ENCODE measurements around the gene RABAC1. TPM values are rescaled to one million over a fixed set of nuclear protein-coding genes. Genes with fewer than 3 reads are reported as not detected.

RABAC1 gene
- total and polyA plus RNA-seq, 9 donors = 59.0 to 110 (median 88.6) TPM

DNA sequence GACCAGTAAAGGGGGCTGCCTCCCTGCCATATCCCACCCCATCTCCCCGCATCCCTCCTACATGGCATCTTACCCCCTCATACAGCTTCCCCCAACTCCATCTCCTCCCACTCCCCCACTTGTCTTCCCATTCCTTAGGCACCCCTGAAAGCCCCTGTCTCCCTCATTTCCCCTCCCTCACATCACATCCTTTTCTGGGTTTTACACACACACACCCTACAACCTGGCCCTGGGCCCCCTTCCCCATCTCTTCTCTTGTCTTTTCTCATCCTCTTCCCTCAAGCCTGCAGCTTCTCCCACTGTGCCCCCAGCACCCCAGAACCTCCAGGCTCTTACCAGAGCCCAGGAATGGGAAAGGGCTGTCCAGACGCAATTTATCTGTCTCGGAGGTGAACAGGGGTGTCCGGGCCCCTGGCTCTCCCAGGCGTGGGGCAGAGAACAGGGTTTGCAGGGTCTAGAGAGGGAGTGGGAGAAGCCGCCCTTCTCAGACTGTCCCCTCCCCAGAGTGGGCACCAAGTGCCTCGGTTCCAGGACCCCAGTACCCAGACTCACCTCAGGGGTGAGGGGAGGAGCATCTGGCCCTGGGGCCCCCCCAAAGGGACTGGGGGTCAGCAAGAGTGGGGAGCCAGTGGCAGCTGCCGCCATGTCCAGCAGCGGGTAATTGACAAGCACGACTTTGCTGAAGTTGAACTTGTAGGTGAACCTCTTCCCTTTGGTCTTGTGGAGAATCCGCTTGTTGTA, 50.2 kb downstream of the RABAC1 start:
- Histone ChIP-seq H3K4me1 (ENCODE audit: control insufficient read depth, insufficient read depth, low read length) (no peaks in the 10 kb centered on the region), H3K27me3 (ENCODE audit: control insufficient read depth, insufficient read depth, low read length) (peaks cover 48% of the 10 kb centered on the region), H3K4me3 (ENCODE audit: low read length) (no peak overlapping the region), H3K27ac (ENCODE audit: low read length) (no peak overlapping the region), H3K36me3 (ENCODE audit: control insufficient read depth, insufficient read depth, low read length) (peaks cover 36% of the 10 kb centered on the region), H3K9me3 (replicated peaks; ENCODE audit: control insufficient read depth, low read depth, low read length) (no peaks in the 10 kb centered on the region)
- 76% methylated on average over 8 of the region's 11 CpGs for WGBS (ENCODE audit: insufficient coverage)
- no peak for DNase-seq

- Histone ChIP-seq H3K4me3 (ENCODE audit: low read length) (no peak overlapping the region), H3K9me3 (replicated peaks; ENCODE audit: control insufficient read depth, low read depth, low read length) (no peaks in the 10 kb centered on the region), H3K4me1 (ENCODE audit: control insufficient read depth, insufficient read depth, low read length) (no peaks in the 10 kb centered on the region), H3K36me3 (ENCODE audit: control insufficient read depth, insufficient read depth, low read length) (peaks cover 44% of the 10 kb centered on the region), H3K27me3 (ENCODE audit: control insufficient read depth, insufficient read depth, low read length) (peaks cover 40% of the 10 kb centered on the region), H3K27ac (ENCODE audit: low read length) (no peak overlapping the region)
- no peak for DNase-seq
- 79% methylated on average over 24 of the region's 25 CpGs for WGBS (ENCODE audit: insufficient coverage)
These were observed 51.0 kb downstream of the RABAC1 start for GRCh38 chr19:41907994-41908615.

- peaks cover 54% of the 10 kb centered on the region for H3K36me3 ChIP-seq (ENCODE audit: control insufficient read depth, insufficient read depth, low read length)
- H3K4me1 ChIP-seq (ENCODE audit: control insufficient read depth, insufficient read depth, low read length) = no peaks in the 10 kb centered on the region
- no peak for DNase-seq
- peaks cover 31% of the 10 kb centered on the region for H3K27me3 ChIP-seq (ENCODE audit: control insufficient read depth, insufficient read depth, low read length)
- H3K4me3 ChIP-seq (ENCODE audit: low read length) = no peak overlapping the region
- no peaks in the 10 kb centered on the region for H3K9me3 ChIP-seq (replicated peaks; ENCODE audit: control insufficient read depth, low read depth, low read length)
- 29% methylated on average over 4 of the region's 21 CpGs for WGBS (ENCODE audit: insufficient coverage)
- no peak overlapping the region for H3K27ac ChIP-seq (ENCODE audit: low read length)
These were observed 52.0 kb downstream of the RABAC1 start for GRCh38 chr19:41906916-41907680.

Other genes with a start within 250 kb of the RABAC1 start
- gene CEACAM6, start 203.8 kb downstream of the RABAC1 start, total RNA-seq = 0.04 TPM
- gene CEACAM6, start 203.8 kb downstream of the RABAC1 start, polyA plus RNA-seq (ENCODE audit: insufficient read depth in 1 of 8, insufficient read length in 8 of 8, low replicate concordance in 1 of 8) = under 1 TPM; 0.20 to 0.70 (median 0.39) TPM
- 0.09 TPM for gene CEACAM3, start 162.7 kb downstream of the RABAC1 start, total RNA-seq
- under 1 TPM in 4 of 8 donors, not detected in 4; 0.12 to 0.34 (median 0.24) TPM for gene CEACAM3, start 162.7 kb downstream of the RABAC1 start, polyA plus RNA-seq (ENCODE audit: insufficient read depth in 1 of 8, insufficient read length in 8 of 8, low replicate concordance in 1 of 8)
- not detected for gene LYPD4, start 114.6 kb downstream of the RABAC1 start, total RNA-seq
- gene LYPD4, start 114.6 kb downstream of the RABAC1 start, polyA plus RNA-seq (ENCODE audit: insufficient read depth in 1 of 8, insufficient read length in 8 of 8, low replicate concordance in 1 of 8) = not detected
- gene DMRTC2, start 114.3 kb downstream of the RABAC1 start, total RNA-seq = not detected
- not detected for gene DMRTC2, start 114.3 kb downstream of the RABAC1 start, polyA plus RNA-seq (ENCODE audit: insufficient read depth in 1 of 8, insufficient read length in 8 of 8, low replicate concordance in 1 of 8)
- gene RPS19, start 99.1 kb downstream of the RABAC1 start, total RNA-seq = 4,411 TPM
- 1,000 to 10,000 TPM; 2,442 to 2,898 (median 2,547) TPM for gene RPS19, start 99.1 kb downstream of the RABAC1 start, polyA plus RNA-seq (ENCODE audit: insufficient read depth in 1 of 8, insufficient read length in 8 of 8, low replicate concordance in 1 of 8)
- 0.49 TPM for gene CD79A, start 82.0 kb downstream of the RABAC1 start, total RNA-seq
- gene CD79A, start 82.0 kb downstream of the RABAC1 start, polyA plus RNA-seq (ENCODE audit: insufficient read depth in 1 of 8, insufficient read length in 8 of 8, low replicate concordance in 1 of 8) = 1 to 10 TPM in 4 of 8 donors, under 1 TPM in 4; 0.75 to 1.8 (median 0.99) TPM
- 17.2 TPM for gene ARHGEF1, start 76.1 kb downstream of the RABAC1 start, total RNA-seq
- gene ARHGEF1, start 76.1 kb downstream of the RABAC1 start, polyA plus RNA-seq (ENCODE audit: insufficient read depth in 1 of 8, insufficient read length in 8 of 8, low replicate concordance in 1 of 8) = 10 to 100 TPM; 35.0 to 54.5 (median 48.0) TPM
- gene ERFL, start 30.9 kb downstream of the RABAC1 start, total RNA-seq = 0.04 TPM
- gene ERFL, start 30.9 kb downstream of the RABAC1 start, polyA plus RNA-seq (ENCODE audit: insufficient read depth in 1 of 8, insufficient read length in 8 of 8, low replicate concordance in 1 of 8) = under 1 TPM; 0.07 to 0.31 (median 0.12) TPM
- 0.18 TPM for gene ATP1A3, start 34.9 kb upstream of the RABAC1 start, total RNA-seq
- gene ATP1A3, start 34.9 kb upstream of the RABAC1 start, polyA plus RNA-seq (ENCODE audit: insufficient read depth in 1 of 8, insufficient read length in 8 of 8, low replicate concordance in 1 of 8) = 1 to 10 TPM in 1 of 8 donors, under 1 TPM in 7; 0.49 to 1.2 (median 0.66) TPM
- gene GRIK5, start 110.9 kb upstream of the RABAC1 start, total RNA-seq = 1.3 TPM
- gene GRIK5, start 110.9 kb upstream of the RABAC1 start, polyA plus RNA-seq (ENCODE audit: insufficient read depth in 1 of 8, insufficient read length in 8 of 8, low replicate concordance in 1 of 8) = 1 to 10 TPM; 1.5 to 5.8 (median 3.4) TPM
- 6.4 TPM for gene ZNF574, start 116.8 kb upstream of the RABAC1 start, total RNA-seq
- gene ZNF574, start 116.8 kb upstream of the RABAC1 start, polyA plus RNA-seq (ENCODE audit: insufficient read depth in 1 of 8, insufficient read length in 8 of 8, low replicate concordance in 1 of 8) = 10 to 100 TPM in 7 of 8 donors, 1 to 10 TPM in 1; 9.3 to 13.4 (median 12.1) TPM
- 0.35 TPM for gene POU2F2, start 173.1 kb upstream of the RABAC1 start, total RNA-seq
- 1 to 10 TPM; 1.0 to 1.7 (median 1.2) TPM for gene POU2F2, start 173.1 kb upstream of the RABAC1 start, polyA plus RNA-seq (ENCODE audit: insufficient read depth in 1 of 8, insufficient read length in 8 of 8, low replicate concordance in 1 of 8)